OCI-M2 (cell line): ENCODE measurements around the gene TUBA1B.

Experiments used
- DNase-seq: peaks from one replicate; lab custom pipeline; 2025; ENCODE audit not compliant: unreplicated experiment; lab: John Stamatoyannopoulos, UW

TUBA1B gene

DNA sequence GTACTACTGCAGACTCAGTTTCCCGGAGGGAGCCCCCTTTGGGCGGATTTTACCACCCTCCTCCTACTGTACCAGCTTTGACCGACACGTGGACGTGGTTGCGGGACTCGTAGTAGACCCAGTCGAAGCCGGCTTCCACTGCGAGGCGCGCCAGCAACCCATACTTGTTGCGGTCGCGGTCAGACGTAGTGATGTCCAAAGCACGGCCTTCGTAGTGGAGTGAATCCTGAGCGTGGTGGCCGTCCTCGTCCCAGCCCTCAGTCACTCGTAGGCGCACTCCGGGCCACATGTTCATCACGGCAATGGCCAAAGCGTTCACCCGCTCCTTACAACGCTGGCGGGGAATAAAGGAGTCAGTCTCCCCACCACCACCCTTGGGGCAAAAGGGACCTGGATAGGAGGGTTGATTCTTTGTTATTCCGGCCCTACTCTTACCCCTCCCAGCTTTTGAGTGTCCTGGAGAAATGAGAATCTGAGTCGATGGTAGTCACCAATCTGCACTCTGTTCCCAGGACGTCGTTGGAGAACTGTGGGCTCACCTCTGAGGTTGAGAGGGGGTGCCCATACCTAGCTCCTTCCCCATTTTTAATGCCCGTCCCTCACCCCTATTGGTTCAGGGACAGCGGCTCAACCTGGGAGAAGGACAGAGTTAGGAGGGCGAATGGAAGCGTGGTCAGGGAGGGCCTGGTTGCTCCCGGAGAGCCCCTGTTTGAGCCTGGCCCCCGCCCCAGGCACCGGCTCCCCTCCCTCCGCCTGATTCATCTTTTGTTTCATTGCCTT, 39.9 kb downstream of the TUBA1B start:
- no peak for DNase-seq

DNA sequence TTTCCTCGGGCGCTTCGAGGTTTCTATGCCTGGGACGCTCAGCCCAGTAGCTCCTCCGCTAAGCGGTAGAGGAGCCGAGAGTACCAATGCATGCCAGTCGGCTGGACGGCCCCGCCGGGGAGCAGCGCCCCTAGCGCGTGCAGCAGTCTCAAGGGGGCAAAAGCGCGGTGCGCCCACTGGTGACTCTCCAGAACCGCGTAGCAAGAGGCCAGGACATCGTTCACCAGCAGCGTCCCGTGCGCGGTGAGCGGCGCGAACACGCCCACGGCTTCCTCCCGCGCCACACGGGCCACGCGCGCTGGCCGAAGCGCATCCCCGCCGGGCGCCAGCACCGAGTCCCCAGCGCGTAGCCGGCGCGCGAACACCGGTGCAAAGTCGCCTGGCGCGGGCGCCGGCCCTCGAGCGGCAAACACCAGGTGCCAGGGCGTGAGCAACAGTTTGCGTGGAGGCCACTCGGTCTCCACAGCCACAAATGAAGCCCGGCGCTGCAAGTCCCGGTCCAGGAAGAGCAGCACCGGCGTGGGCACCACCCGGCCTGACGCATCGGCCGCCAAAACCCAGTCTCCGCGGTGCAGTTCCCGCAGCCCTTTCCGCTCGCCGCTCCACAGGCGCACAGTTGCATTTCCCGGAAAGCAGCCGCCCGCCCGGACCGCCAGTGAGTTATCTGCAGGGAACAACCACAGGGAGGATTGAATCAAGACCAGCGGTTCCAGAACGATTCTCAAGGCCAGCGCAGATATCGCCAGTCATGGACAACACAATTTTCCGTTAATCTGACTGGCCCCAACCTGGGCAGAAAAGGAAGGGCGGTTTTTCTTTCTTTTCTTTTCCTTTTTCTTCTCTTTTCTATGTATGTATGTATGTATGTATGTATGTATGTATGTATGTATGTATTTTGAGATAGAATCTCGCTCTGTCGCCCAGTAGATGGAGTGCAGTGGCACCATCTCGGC, 41.1 kb downstream of the TUBA1B start:
- DNase-seq: no peak

DNA sequence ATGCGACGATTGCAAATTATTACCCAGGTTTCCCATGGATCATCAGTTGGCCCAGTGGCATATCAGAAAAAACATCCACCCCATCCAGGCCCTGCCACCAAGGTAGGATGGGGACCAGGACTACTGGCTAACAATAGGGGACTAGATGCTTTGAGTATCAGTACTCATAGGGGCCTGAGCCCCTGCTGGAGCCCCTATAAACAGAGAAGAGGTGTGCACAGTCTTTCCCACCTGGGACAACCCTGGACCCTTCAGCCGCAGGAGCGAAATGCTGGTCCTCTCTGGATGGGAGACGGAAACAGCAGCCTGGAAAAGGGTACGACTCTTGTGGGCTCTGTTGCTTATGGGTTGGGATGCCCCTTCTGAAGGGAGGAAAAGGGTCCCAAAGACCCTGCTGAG, 42.3 kb downstream of the TUBA1B start:
- DNase-seq: no peak

DNA sequence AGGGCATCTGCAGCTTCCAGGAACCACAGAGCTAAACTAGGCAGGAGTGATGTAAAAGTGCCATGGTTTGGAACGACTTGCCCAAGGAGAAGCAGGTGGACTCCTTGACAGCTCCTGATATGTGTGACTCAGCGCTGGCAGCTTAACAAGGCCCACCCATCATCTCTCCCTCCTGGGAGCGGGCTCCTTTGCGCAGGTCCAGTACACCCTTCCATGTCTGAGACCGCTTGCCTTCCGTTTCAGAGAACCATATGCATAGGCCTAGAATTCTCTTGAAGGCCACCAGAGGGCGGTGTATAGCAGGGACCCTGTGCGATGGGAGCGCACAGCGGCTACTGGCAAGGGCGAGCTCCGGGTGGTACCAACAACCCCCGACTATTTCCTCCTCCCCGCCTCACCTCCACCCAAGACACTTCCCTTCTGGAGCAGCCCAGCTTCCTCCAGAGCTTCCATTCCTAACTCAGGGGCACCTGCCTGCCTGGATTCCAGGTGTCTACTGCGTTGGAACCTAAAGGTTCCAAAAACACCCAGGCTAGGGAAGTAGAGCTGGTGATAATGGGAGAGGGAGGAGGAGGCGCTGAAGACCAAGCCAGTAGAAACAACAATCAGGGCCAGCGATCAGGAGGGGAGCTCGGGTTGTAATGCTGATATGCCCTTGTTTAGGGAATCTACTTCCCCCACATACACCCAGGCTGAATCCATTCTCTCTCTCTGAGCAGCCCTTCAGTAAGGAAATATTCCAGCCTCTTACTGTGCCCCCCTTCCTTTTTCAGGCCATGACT, 42.9 kb downstream of the TUBA1B start:
- peak; percentile 63 for DNase-seq

DNA sequence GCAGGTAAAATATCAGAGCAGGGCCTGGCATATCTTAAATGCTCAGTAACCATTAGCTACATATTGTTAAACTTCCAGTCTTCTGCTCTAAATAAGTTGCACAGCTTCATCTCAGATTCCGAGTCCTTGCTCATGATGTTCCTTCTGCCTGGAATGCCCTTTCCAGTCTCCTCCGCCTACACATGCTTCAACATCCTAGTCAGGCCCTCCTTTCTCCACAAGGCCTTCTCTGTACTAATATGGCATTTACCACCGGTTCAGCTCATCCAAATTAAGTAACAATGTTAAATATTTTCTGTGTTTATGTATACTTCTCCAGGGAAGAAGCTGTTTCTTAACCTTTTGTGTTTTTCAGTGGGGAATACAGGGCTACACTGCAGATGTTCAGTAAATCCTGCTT, 45.1 kb downstream of the TUBA1B start:
- no peak for DNase-seq

DNA sequence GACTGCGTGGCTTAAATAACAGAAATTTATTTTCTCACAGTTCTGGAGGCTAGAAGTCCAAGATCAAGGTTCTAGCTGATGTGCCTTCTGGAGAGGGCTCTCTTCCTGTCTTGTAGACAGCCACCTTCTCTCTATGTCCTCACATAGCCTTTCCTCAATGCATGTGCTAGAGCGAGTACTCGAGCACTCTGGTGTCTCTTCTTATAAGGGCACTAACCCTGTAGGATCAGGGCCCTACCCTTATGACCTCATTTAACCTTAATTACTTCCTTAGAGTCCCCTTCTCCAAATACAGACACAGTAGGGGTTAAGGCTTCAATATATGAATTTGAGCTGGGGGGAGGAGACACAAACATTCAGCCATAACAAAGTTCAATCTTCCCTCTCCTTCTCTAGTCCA, 46.8 kb downstream of the TUBA1B start:
- DNase-seq: no peak

DNA sequence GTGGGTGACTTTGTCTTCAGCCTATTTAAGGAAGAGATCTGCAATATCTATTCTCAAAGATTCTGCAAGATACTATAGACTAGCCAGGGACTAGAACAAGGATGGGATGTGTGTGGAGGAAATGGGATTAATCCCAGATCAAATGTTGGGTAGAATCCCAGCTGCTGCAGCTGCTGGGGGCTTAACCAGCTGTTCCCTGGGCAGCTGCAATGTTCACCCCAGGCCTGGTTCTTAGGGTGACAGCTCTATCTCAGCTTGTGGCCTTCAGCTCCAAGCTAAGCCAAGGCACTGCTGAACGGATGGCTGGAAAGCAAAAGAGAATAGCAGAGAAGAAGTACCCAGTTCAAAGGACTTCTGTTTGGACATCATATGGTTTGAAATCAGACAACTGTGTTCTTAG, 51.4 kb downstream of the TUBA1B start:
- DNase-seq: no peak
